Ovary (tissue), 3 donors: ENCODE measurements around the gene ZNF14.

Experiments
- CTCF ChIP-seq, 3 donors: fragments of 450-650 bp in 2 of 3; fragments of 200-600 bp in 1 of 3; IDR thresholded peaks; one replicate each; pipeline versions ENCODE4 v1.5.1 to v1.8.0; 2016 to 2022; ENCODE audit warnings: antibody characterized with exemption in 3 of 3, mild to moderate bottlenecking in 1 of 3
- EP300 ChIP-seq: sonication (generic); formaldehyde crosslinking; IDR thresholded peaks from one replicate; pipeline ENCODE4 v1.6.1; 2017; ENCODE audit warnings: antibody characterized with exemption
- donor health status: DM: no; HTN: no; CAD: no.

GRCh38 chr19:19696386-19696785 lies 36.5 kb downstream of the ZNF14 start:
- TF ChIP-seq CTCF (IDR thresholded peaks at IDR 0.05): no peak
- TF ChIP-seq EP300: no peak
